ENCODE results near the gene CEMP1.

DNA sequence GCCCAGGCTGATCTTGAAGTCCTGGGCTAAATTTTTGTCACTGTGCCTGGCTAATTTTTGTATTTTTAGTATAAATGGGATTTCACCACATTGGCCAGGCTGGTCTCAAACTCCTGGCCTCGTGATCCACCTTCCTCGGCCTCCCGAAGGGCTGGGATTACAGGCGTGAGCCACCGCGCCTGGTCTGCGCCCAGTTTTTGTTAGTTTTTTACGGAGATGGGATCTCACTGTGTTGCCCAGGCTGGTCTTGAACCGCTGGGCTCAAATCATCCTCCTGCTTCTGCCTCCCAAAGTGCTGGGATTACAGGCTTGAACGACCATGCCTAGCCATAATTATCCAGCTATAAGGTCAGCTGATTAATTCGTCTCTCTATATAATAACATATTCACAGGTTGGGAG is 2.7 kb upstream of the CEMP1 start:
- TF ChIP-seq CTCF (IDR thresholded peaks at IDR 0.05) (no peak), POLR2A (IDR thresholded peaks at IDR 0.05) (no peak)

Measured in body of pancreas (tissue), 4 donors.